Activated CD4-positive, alpha-beta T cell treated with anti-CD3 and anti-CD28 coated beads, Interleukin-2, amount 50 U/mL, for 16 hours (primary cell): ENCODE data around the gene ITGB1BP1.
"Not testable (repeated sequence)": the region's sequence is repeated elsewhere in the genome, so short reads cannot be mapped to it uniquely, and the experiment has no call there.

Experiments
- DNase-seq: peaks from one replicate; pipeline ENCODE4 v3.0.0-alpha.2; 2020

ITGB1BP1 gene

DNA sequence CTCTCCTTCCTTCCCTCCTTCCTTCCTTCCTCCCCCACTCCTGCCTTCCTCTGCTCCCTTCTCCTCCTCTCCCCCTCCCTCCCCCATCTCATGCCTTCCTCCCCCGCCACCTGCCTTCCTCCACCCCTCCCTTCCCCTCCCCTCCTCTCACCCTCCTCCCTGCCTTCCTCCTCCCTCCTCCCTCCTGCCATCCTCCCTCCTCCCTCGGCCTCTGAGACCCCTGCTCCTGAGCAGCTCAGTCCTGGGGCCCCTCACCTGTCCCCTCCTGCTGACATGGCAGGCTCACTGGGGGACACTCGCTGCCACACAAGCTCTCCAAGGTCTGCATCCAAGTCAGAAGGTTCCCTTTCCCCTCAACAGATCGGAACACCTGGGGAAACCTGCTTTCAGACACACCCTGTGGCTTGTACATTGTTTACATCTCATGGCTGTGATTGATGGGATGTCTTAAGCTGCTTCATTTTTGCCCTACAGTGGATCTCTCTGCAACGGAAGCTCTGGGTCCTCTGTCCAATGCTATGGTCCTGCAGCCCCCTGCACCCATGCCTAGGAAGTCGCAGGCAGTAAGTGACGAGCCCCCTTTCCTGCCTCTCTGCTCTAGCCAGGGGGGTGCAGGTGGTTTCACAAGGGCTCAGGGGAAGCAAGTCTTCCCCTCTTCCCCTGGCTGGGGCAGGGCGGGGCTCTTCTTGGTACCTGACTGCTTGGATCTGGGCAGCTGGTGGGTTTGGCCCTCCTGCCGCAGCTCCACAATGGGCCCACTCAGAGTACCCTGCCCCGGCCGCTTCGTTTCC lies 22.9 kb downstream of the ITGB1BP1 start:
- no peak for DNase-seq

DNA sequence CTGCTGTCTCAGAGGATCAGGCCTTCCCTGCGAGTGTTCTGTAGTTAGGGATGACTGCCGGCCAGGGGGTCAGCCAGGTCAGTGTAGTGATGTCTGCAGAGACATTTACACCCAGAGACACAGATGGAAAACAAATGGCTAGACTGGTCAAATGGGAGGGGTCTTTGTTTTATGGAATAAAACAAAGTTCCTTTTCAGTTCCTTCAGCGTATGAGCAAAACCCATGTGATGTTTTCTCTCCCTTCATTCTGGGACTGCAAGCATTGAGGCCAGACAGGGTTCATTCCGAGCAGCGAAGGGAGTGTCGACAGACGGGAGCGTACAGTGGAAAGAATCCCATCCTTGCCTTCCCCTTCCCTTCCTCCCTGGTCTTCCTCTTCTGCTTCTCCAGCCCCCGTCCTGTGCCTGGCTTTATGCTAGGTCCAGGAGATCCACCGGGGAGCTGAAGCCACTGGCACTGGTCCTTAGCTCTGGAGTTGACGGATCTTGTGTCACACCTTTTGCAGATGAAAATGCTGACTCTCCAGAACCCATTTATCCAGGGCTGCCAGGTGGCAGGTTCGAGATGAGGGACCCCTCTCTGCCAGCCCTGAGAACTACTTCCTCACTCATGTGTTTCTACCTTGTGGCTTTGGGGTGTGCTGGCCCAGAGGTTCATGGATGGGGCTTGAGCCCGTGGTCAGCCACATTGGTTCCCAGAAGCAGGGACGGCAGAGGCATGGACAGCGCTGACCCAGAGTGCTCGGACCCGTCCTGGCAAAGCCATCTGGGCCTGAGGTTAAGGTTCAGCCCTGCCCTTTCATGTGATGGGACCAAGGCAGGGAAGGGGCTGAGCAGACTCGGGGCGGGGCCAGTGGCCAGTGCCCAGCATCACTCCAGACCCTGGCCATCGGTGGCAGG lies 24.2 kb downstream of the ITGB1BP1 start:
- DNase-seq: no peak

DNA sequence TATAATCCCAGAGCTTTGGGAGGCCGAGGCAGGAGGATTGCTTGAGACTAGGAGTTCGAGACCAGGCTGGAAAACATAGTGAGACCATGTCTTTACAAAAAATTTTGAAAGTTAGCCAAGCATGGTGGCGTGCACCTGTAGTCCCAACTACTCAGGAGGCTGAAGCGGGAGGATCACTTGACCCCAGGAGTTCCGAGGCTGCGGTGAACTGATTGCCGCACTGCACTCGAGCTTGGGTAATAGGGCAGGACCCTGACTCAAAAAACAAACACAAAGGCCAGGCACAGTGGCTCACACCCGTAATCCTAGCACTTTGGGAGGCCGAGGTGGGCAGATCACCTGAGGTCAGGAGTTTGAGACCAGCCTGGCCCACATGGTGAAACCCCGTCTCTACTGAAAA lies 25.1 kb downstream of the ITGB1BP1 start:
- not testable (repeated sequence) for DNase-seq

DNA sequence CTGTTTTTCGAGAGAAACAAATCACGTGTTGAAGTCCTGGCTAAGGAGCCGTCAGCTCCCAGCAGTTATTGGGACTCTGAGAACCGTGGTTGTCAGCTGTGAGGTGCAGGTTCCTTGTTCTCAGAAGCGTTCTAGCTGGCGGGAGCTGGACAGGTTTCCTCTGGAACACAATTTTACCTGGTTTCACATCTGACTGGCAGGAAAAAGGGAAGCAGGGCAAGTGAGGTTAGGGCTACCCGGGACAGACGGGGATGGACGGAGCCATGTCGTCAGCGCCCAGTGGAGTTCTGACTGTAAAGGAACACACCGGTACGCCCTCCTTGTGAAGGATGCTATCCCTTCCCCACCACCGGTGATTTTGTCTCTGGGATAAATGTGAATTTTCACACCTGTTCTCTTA lies 26.1 kb downstream of the ITGB1BP1 start:
- no peak for DNase-seq

DNA sequence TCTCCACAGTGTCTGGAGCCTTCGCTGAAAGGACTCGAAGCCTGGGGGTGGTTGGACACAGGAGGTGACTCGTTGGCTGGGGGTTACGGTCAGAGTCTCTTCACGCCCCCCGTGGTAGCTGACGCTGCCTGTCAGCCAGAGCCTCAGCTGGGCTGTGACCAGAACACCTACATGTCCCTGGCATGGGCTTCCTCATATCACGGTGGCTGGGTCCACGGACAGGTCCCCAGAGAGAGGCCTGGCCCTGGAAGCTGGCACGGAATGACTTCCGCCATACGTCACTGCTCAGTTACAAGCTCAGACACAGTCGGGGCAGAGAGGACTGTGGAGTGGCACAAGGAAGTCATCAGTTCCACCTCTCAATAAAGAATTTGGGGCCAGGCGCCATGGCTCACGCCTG lies 28.5 kb downstream of the ITGB1BP1 start:
- no peak for DNase-seq

DNA sequence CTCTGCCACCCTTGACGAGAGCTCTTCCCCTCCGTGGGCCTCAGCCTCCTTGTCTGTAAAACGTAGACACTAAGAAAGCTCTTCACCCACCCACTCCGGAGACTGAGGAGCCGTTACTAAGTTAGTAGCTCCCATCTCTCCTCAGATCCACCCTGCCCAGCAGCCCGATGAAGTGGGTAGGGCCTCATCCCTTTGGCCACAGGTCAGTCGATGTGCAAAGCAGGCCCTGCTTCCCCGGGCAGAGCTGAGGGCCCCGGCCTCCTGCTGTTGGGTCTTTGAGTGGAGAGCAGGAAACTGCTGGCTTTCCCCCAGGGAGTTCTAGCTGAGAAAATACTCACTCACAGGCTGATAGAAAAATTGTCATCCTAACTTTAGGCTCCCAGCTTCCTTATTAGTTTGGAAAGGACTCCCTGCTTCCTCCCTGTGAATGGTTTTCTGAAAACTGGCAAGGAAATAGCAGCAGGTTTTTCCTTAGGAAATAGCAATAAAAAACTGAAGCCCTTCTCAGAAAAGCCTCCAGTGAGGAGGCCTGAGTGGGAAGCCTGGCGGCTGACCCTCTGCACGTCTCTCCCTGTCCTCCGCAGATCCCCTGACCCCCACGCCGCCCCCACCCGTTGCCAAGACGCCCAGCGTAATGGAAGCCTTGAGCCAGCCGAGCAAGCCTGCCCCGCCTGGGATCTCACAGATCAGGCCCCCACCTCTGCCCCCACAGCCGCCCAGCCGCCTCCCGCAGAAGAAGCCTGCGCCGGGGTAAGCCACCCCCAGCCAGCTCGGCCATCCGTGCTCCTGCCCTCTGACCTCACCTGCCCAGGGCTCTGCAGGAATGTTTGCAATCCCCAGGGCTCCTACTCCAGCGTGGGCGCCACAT lies 30.2 kb downstream of the ITGB1BP1 start:
- no peak for DNase-seq

DNA sequence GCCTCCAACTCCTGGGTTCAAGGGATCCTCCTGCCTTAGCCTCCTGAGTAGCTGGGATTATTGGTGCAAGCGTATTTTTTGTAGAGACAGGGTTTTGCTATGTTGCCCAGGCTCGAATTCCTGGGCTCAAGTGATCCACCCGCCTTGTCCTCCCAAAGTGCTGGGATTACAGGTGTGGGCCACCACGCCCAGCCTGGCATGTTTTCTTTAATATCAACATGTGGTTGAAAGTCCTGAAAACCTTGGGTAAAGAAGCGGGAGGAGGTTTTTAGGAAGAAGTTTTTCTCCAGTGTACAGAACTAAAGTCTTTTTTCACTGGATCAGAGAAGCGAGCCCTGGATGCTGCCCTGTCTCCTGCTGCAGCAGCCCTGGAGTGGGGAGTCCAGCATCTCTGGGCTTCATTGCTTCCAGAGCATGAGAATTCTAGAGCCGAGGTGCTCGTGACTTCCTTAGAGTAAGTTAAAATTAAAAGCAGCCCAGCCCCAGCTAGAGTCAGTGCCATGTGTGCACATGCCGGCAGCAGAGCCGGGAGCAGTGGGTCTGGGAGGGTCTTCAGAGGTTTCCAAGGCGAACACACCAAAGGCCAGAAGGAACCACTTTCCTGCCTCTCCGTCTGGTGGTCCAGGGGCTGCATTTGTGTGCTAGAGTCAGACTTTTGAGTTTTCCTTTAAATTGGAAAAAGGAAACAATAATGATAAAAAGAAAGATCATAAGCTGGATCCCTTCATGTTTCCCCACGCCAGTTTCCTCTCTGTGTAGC lies 31.2 kb downstream of the ITGB1BP1 start:
- DNase-seq: no peak

DNA sequence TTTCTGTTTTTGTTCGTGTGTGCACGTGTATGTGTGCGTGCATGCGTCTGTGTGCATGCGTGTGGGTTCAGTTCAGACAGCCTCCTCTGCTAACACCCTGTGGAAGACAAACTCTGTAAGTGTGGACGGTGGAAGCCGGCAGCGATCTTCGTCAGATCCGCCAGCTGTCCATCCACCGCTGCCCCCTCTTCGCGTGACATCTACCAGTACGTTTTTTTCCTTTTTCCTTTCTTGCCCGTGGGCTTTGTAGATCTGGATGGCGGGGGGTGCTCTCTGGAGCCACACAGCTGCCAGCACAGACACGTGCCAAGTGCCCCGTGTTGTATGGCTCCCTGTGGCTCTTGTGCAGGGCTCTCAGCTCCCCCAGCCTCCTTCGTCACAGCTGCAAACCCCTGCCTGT lies 32.3 kb downstream of the ITGB1BP1 start:
- DNase-seq: no peak

DNA sequence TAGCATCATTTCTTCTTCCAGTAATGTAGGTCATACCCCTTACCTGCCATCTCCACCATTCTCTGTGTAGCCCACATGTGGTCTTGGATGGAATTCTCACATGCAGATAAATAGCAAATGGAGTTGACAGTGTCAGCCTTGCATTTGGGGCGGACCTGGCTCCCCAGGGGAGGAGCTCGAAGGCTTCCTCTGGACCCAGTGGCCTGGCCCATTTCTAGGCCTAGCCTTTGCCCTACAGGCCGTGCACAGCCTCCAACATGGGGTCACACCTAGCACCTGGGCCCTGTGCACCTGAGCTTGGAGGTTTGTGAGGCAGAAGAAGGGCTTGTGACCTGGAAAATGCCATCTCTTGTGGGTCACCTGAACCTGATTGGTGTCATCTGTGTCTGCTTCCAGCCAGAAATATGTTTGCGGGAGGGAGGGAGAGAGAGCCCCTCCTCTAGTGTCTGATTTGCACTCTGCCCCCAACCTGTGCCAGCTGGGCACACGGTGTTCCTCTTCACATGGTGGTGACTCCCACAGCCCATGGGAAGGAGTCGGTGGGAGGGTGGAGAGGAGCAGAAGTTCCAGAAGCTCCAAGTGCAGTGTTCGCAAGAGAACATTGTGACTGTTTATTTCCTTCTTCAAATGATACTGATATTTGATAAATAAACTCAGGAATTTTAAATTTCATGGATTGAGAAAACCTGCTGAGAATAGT lies 33.0 kb downstream of the ITGB1BP1 start:
- DNase-seq: no peak

DNA sequence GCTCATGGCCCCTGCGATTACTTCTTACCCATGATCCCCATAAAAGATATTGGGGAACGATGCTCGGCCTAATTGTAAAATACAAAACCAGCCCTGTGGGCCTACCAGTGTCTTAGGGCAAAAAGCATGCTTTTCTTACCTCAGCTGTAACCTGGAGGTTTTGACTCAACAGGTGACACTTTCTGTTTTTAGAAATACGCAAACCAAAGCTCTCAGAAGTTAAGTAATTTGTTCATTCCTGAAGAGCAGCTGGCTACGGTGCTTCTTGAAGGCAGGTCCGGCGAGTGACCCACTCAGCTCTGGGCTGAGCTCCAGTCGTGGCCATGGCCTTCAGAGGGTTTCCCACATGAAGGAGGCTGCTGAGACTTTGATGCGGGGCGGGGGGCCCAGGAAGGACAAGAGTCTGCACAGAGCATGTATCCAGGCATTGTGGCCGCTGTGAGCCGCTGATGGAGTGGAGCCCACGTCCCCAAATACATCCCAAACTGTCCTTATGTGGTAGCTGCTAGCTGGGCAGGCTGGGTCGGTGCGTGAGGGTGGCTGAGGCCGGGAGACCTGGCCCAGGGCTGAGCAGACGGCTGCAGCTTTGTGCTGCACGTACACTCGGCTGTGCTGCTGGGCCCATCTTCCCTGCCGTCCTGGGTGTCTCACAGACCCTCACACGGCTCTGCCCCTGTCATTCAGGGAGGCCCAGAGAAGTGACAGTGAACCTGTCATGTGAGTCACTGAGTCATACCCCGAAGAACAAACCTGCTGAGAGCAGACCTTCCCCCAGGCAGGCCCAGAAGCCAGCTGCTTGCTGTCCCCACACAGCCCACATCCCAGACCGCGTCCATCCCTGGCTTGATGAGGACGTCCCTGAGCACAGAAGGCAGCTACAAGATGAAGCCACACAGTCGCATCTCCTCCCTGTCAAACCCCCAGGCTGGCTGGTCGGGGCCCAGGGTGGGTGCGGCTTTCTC lies 34.1 kb downstream of the ITGB1BP1 start:
- no peak for DNase-seq

DNA sequence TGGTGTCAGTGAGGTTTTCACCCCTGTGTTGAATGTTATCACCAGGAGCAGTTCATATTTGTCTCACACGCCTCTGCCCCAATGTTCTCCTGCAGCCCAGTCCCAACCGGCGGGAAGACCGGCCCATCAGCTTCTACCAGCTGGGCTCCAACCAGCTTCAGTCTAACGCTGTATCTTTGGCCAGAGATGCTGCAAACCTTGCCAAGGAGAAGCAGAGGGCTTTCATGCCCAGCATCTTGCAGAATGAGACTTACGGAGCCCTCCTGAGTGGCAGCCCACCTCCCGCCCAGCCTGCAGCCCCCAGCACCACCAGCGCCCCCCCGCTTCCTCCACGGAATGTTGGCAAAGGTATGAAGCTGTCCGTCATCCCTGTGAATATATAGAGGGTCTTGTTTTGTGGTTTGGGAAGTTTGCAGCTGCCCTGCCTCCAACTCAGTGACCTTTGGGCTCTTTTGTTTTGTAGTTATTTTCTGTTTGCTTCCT lies 35.1 kb downstream of the ITGB1BP1 start:
- DNase-seq: no peak

DNA sequence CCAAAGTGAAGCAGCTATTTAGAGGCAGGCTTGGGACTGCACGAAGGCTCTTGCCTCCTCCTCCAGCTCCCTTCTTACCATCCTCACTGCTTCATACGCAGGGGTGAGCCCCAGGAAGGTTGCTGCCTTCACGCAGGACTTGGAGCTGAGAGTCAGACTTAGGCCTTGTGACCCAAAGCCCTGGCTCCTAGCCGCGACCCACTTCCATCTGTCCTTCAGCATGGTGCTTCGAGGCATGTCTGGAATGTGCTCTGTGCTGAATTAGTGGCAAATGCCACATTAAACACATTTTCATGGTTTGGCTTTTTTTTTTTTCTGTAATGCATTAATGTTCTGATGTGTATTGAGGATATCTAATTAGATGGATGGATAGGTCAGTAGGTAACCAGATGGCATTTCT lies 37.5 kb downstream of the ITGB1BP1 start:
- no peak for DNase-seq

DNA sequence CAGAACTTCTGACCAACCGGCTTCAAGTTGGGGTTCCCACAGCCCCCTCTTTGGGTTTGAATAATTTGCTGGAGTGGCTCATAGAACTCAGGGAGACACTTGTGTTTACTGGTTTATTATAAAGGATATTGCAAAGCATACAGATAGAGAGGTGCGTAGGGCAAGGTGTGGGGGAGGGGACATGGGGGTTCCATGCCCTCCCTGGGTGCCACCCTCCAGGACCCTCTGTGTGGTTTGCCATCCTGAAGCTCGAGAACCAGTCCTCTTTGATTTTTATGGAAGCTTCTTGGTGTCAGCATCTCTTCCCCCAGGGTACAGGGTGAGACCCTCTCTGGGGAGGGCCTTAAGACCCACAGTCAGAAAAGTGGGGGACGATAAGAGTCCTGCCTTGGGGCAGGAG lies 38.8 kb downstream of the ITGB1BP1 start:
- no peak for DNase-seq

DNA sequence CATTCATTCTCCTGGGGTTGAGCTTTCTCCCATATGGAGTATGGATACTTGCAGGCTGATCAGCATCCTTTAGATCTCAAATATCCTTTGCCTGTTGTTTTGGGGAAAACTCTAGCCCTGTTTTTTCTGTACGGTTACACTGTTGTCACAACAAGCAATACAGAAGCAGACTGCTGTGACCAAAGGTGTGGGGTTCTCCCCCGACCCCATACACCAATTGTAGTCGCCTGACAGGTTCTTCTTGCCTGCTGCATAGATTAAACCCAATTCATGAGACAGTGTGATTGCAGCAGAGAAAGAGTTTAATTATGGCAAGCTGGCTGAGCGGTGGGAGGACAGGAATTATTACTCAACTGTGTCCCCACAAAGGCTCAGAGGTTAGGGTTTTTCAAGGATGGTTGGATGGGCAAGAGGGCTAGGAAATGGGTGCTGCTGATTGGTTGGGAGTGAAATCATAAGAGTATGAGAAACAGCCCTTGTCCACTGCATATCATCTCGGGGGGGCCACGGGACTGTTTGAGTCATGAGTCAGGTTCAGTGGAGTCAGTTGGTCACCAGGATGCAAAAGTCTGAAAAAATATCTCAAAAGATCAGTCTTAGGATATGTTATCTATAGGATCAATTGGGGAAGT lies 40.6 kb downstream of the ITGB1BP1 start:
- no peak for DNase-seq

DNA sequence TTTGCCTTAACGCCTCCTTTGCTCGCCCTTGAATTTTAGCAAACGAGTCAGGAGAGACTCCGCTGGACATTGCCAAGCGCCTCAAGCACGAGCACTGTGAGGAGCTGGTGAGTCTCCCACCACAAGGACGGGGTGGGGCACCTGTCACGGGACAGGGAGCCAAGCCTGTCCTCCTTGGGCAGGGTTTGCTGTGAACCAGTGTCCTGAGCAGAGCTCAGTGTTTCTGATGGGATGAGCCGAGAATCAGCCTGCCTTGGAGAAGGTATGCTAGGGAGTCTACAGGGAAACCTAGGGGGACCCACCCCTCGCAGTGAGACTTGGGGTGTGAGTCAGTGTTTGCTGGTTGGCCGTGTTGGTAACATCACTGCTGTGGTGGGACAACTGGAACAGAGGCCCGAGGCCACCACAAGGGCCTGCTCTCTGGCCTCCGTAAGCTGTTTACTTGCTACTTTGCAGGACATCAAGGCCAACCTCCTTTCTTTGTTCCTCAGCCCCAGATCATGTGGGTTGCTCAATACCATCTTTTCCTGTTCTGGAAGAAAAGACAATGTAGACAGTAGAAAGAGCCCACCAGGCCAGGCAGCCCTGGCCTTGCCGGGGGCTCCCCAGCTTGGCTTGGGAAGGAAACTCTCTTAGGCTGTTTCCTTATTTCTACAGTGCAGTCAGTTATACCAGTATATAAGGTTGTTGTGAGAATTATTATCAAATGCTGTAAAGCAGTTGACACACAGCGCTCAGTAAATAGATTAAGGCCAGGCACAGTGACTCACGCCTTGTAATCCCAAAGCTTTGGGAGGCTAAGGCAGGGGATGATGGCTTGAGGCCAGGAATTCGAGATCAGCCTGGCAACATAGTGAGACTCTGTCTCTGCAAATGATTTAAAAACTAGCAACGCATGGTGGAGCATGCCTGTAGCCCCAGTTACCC lies 42.4 kb downstream of the ITGB1BP1 start:
- DNase-seq: no peak

DNA sequence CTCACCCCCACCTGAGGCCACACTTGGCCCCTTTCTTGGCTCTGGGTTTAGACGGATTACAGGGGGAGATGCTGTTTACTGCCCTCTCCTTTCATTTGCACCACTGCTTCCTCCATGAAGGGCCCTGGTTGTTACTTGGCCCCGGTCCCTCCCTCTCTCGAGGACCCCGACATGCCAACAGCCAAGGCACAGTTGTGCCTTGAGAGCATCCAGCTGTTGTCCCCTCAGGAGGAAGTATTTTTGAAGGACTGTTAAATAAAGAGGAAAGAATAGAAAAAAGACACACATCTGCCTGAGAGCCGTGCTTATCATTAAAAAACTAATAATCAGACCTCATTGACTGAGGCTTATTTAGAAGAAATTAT lies 44.0 kb downstream of the ITGB1BP1 start:
- DNase-seq: no peak

DNA sequence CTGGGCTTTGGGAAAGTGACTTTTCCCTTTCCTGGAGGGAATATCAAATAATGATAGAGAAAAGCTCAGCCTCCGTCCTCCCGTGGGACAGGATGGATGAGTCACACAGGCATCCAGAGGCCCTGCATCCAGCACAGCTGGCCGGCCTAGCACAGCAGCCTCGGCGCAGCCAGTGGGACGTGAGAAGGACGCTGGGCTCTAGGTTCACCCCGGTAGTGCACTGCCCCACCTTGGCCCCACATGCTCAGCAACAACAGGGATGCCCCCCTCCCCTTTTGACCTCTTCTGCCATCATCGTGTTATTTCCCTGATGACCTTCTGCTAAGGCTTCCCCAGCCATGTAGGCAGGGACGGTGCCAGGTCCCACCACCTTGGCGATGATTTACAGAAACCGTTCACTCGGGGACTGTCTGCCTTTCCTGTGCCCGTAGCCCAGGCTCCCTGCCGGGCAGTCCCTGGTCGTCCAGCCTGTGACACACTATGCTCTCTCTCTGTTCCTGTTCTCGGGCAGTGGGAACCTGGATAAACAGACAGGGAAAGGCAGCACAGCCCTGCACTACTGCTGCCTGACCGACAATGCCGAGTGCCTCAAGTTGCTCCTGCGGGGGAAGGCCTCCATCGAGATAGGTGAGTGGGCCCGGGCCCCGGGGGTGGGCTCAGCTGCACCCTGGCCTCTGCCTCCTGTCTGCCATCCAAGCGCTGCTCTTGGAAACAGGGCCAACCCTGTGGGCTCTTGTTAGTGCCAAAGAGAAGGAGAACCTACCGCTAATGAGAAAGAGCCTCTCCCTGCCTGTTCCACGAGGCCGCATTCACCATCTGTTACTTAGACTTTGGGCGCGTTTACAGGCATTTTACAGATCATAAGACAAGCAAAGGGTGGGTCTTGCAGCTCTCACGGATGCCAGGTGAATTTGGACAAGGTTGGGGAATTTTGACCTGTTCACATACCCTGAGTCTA lies 44.6 kb downstream of the ITGB1BP1 start:
- no peak for DNase-seq
